ENCODE data around the gene INTS6L.
A peak's percentile ranks its signal among the peaks of the same experiment; 100 is the strongest.
"Not testable (repeated sequence)": the region's sequence is repeated elsewhere in the genome, so short reads cannot be mapped to it uniquely, and the experiment has no call there.

The INTS6L gene

DNA sequence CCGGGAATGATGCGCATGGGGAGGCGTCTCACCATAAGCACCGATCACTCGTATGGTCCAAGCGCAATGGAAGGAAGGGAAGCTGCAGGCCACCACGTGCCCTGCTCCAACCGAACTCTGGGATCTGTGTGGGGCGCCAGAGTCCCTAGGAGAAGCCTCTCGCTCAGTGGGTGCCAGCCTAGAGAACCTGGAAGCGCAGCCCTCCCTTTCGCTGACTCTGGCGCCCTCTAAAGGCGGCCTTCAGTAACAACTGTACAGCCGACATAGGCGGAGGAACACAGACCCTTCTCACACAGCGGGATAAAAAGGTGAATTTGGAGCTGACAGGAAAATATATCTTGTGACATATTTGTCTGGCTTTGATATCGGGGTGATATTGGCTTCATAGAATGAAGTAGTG, 76.0 kb downstream of the INTS6L start:
- peak; percentile 14 for DNase-seq (ENCODE audit: low spot score)
- no peak for FAIRE-seq

DNA sequence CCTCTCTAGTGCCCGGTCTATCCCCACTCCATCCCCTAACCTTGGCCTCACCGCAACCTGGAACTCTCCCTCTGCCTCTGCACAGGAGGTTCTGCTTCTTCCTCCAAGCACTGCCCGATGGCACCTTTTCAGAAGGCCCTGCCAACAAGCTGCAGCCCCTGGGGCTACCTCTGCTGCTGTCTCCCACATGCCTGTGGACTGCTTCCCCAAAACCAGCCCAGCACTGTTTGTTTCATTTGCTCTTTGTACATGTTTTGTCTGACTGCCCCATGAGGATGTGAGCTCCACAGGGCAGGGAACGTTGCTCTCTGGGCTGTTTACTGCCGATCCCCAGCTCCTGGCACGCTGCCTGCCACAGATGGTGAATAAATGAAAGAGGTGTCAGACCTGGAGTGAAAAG, 85.4 kb downstream of the INTS6L start:
- FAIRE-seq (no peak), DNase-seq (ENCODE audit: low spot score) (no peak)

DNA sequence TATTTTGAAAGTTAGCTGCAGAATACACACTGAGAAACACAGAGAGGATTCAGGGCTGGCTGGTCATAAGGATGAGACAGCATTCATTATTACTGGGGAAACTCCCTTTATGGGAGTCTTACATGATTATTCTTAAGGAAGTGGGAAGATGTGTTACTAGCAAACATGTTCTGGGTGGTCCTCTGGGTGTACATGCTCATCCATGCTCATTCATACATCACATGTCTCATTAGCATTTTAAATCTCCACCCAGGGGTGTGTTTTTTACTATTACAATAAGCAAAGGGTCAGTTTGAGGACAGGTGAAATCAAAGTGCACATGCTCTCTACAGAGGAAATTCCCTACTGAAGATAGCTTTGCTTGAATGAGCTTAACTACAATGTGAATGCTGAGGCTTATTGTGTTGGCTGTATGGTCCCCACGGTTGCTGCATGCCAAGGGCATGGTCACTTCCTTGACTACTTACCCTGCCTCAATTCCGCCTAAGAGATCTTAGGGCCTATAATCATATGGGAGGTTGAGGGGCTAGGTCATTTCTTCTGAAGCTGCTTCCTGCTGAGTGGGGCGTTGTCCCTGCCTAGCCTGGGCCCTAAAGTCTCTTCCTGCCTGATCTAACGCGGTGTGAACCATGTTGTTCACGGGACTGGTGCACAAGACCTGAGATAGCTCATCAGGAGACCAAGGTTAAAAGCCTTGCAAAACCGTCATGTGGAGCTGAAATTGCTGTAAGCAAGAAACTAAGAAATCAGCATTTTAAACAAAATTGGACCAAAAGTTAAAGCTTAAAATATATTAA, 104.1 kb downstream of the INTS6L start:
- DNase-seq (ENCODE audit: low spot score); FAIRE-seq: not testable (repeated sequence)

DNA sequence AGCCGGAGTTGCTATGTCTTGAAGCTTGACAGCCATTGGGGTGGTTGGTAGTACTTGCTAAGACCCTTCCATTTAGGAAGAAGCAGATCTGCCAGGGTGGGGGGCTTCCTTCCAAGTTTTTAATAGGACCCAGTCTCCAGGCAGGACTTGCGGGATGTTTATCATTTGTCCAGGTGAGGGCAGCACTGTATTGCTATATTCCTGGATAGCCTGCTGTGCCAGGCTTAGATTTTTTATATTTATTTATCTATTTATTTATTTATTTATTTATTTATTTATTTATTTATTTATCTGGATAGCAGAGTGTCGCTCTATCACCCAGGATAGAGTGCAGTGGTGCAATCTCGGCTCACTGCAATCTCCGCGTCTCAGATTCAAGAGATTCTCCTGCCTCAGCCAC, 105.5 kb downstream of the INTS6L start:
- no peak for FAIRE-seq
- peak; percentile 7 for DNase-seq (ENCODE audit: low spot score)

DNA sequence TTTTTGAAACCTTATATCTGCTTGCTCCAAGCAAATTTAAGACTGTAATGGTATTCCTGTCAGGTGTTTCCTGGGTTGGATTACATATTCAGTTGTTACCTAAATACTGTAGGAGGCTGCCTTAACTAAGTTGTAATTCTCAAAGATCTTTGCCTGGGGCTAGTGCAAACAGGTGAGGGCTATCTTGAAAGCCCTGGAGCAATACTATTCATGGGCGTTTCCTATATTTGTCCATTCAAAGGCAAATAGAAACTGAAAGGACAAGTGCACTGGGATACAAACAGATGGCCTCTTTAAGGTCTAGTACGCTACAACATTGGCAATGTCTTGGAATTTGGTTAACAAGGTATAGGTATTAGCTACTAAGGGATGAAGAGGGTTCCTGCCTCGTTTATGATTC, 108.9 kb downstream of the INTS6L start:
- DNase-seq (ENCODE audit: low spot score): no peak

More for the DNA sequence above, 108.9 kb downstream of the INTS6L start:
- FAIRE-seq: no peak
